ENCODE measurements around the gene FGD3. TPM values are rescaled to one million over a fixed set of nuclear protein-coding genes. Genes with fewer than 3 reads are reported as not detected.

Gene FGD3
- total and polyA plus RNA-seq, 4 donors, result 5.8 to 17.2 (median 10.8) TPM

DNA sequence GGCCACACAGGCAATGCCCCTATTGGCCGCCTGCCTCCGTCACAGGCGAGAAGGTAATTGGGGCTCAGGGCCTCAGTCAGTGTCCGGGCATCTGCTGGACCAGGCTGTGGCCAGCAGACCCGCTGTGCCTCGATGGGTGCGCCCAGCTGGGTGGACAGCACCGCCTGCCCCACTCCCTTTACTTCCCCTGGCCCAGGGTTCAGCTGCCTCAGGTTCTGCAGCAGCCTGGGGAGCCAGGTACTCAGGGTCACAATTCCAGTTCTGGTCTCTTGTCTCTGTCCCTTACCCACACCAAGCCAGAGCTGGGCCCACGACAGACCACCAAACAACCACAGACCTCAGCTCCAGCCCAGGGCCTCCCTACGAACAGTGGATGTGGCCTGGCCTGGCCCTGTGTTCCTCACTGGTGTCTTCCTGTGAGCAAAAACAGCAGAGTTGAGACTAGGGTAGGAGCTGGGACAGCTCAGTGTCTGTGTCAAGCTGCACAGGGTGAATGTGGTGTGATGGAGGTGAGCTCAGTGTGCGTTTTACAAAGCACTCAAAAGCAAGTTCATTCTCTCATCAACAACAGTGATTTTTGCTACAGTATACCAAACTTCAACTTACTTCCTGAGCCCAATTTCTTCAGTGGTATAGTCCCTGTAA, 77.8 kb downstream of the FGD3 start:
- Histone ChIP-seq H3K27me3 (ENCODE audit: control insufficient read depth, insufficient read depth, low read length) (no peaks in the 10 kb centered on the region), H3K4me1 (ENCODE audit: control insufficient read depth, insufficient read depth, low read length) (peaks cover 9% of the 10 kb centered on the region), H3K36me3 (ENCODE audit: control insufficient read depth, insufficient read depth, low read length) (peaks cover 74% of the 10 kb centered on the region), H3K9me3 (ENCODE audit: control insufficient read depth, insufficient read depth, low read length) (no peaks in the 10 kb centered on the region), H3K4me3 (ENCODE audit: low read depth, low read length) (no peak overlapping the region), H3K27ac (ENCODE audit: low read depth, low read length) (no peak overlapping the region)
- no peak for DNase-seq (ENCODE audit: low read depth in 4 of 6, low spot score in 6 of 6)
- 93% methylated on average over 9 of the region's 11 CpGs for WGBS (ENCODE audit: insufficient coverage)

DNA sequence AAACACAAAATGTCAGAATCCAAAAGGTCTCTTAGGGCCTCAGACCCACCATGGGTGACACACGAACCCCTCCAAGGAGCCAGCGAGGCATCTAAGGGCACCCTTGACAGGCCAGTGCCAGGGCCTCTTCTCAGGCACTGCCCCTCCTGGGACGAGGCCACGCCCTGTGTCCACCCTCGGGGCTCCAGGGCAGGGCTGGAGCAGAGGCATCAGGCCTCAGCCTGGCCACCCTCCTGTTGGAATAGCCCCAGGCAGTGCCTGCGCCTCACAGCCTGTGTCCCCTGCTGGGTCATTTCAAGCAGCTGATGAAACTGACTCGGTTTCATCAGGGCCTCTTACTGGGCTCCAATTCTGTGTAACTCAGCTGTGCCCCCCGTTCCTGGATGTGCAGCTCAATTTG, 78.4 kb downstream of the FGD3 start:
- no peak for DNase-seq (ENCODE audit: low read depth in 4 of 6, low spot score in 6 of 6)
- no peak overlapping the region for H3K4me3 ChIP-seq (ENCODE audit: low read depth, low read length)
- H3K36me3 ChIP-seq (ENCODE audit: control insufficient read depth, insufficient read depth, low read length), result peaks cover 74% of the 10 kb centered on the region
- no peaks in the 10 kb centered on the region for H3K9me3 ChIP-seq (ENCODE audit: control insufficient read depth, insufficient read depth, low read length)
- no peak overlapping the region for H3K27ac ChIP-seq (ENCODE audit: low read depth, low read length)
- H3K27me3 ChIP-seq (ENCODE audit: control insufficient read depth, insufficient read depth, low read length), result no peaks in the 10 kb centered on the region
- peaks cover 8% of the 10 kb centered on the region for H3K4me1 ChIP-seq (ENCODE audit: control insufficient read depth, insufficient read depth, low read length)
- WGBS (ENCODE audit: insufficient coverage), result 77% methylated on average over 8 of the region's 8 CpGs

GRCh38 chr9:93026640-93027039, 79.3 kb downstream of the FGD3 start:
- Histone ChIP-seq H3K36me3 (ENCODE audit: control insufficient read depth, insufficient read depth, low read length) (peaks cover 71% of the 10 kb centered on the region), H3K27ac (ENCODE audit: low read depth, low read length) (no peak overlapping the region), H3K9me3 (ENCODE audit: control insufficient read depth, insufficient read depth, low read length) (no peaks in the 10 kb centered on the region), H3K4me3 (ENCODE audit: low read depth, low read length) (no peak overlapping the region), H3K4me1 (ENCODE audit: control insufficient read depth, insufficient read depth, low read length) (peaks cover 6% of the 10 kb centered on the region), H3K27me3 (ENCODE audit: control insufficient read depth, insufficient read depth, low read length) (no peaks in the 10 kb centered on the region)
- WGBS (ENCODE audit: insufficient coverage), result 90% methylated on average over 6 of the region's 7 CpGs
- DNase-seq (ENCODE audit: low read depth in 4 of 6, low spot score in 6 of 6), result no peak

DNA sequence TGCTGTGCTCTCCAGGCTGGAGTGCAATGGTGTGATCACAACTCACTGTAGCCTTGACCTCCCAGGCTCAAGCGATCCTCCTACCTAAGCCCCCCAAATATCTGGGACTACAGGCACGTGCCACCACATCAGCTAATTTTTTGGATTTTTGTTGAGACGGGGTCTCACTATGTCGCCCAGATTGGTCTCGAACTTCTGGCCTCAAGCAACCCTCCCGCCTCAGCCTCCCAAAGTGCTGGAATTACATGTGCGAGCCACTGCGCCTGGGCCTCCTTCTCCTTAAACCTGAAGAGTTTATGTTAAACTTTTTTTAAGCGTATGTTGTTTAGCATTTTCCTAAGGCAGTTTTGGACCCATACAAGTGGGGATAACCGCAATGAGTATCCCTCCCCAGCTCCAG, 80.4 kb downstream of the FGD3 start:
- Histone ChIP-seq H3K4me3 (ENCODE audit: low read depth, low read length) (no peak overlapping the region), H3K27me3 (ENCODE audit: control insufficient read depth, insufficient read depth, low read length) (no peaks in the 10 kb centered on the region), H3K9me3 (ENCODE audit: control insufficient read depth, insufficient read depth, low read length) (no peaks in the 10 kb centered on the region), H3K4me1 (ENCODE audit: control insufficient read depth, insufficient read depth, low read length) (peaks cover 8% of the 10 kb centered on the region), H3K36me3 (ENCODE audit: control insufficient read depth, insufficient read depth, low read length) (peaks cover 68% of the 10 kb centered on the region), H3K27ac (ENCODE audit: low read depth, low read length) (no peak overlapping the region)
- 86% methylated on average over 8 of the region's 10 CpGs for WGBS (ENCODE audit: insufficient coverage)
- DNase-seq (ENCODE audit: low read depth in 4 of 6, low spot score in 6 of 6), result no peak

DNA sequence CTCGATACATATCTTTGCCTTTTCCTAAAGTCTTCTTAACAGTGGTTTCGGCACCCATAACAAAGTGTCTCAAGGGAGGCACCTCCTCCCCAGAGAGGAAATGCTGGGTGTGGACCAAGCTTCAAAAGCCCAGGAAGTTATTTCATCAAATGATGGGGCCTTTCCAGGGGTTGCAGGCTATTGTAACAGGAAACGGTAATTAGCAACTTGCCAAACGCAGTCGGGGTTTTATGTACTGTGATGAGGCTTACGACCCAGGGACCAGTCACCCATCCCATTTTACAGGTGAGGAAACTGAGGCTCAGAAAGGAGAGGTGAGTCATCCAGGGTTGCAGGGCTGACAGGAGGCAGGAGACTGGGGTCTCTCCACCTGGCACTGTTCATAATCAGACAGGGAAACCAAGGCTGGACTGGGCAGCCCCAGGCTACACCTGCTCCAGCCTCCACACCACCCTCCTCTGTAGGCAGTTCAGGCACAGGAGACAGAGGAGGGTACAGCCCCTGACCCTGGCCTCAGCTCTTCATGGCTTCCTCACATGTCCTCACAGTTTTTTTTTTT, 81.2 kb downstream of the FGD3 start:
- no peak for DNase-seq (ENCODE audit: low read depth in 4 of 6, low spot score in 6 of 6)
- Histone ChIP-seq H3K4me1 (ENCODE audit: control insufficient read depth, insufficient read depth, low read length) (peaks cover 8% of the 10 kb centered on the region), H3K9me3 (ENCODE audit: control insufficient read depth, insufficient read depth, low read length) (no peaks in the 10 kb centered on the region), H3K27ac (ENCODE audit: low read depth, low read length) (no peak overlapping the region), H3K27me3 (ENCODE audit: control insufficient read depth, insufficient read depth, low read length) (no peaks in the 10 kb centered on the region), H3K4me3 (ENCODE audit: low read depth, low read length) (no peak overlapping the region), H3K36me3 (ENCODE audit: control insufficient read depth, insufficient read depth, low read length) (peaks cover 68% of the 10 kb centered on the region)
- 60% methylated on average over 5 of the region's 6 CpGs for WGBS (ENCODE audit: insufficient coverage)

- Histone ChIP-seq H3K4me3 (ENCODE audit: low read depth, low read length) (no peak overlapping the region), H3K36me3 (ENCODE audit: control insufficient read depth, insufficient read depth, low read length) (peaks cover 74% of the 10 kb centered on the region), H3K9me3 (ENCODE audit: control insufficient read depth, insufficient read depth, low read length) (no peaks in the 10 kb centered on the region), H3K27ac (ENCODE audit: low read depth, low read length) (no peak overlapping the region), H3K27me3 (ENCODE audit: control insufficient read depth, insufficient read depth, low read length) (no peaks in the 10 kb centered on the region), H3K4me1 (ENCODE audit: control insufficient read depth, insufficient read depth, low read length) (peaks cover 7% of the 10 kb centered on the region)
- DNase-seq (ENCODE audit: low read depth in 4 of 6, low spot score in 6 of 6), result no peak
- 83% methylated on average over 9 of the region's 9 CpGs for WGBS (ENCODE audit: insufficient coverage)
Observed at GRCh38 chr9:93030642-93031628, 83.6 kb downstream of the FGD3 start.

- H3K4me3 ChIP-seq (ENCODE audit: low read depth, low read length), result no peak overlapping the region
- no peak overlapping the region for H3K27ac ChIP-seq (ENCODE audit: low read depth, low read length)
- peaks cover 7% of the 10 kb centered on the region for H3K4me1 ChIP-seq (ENCODE audit: control insufficient read depth, insufficient read depth, low read length)
- H3K36me3 ChIP-seq (ENCODE audit: control insufficient read depth, insufficient read depth, low read length), result peaks cover 71% of the 10 kb centered on the region
- no peaks in the 10 kb centered on the region for H3K27me3 ChIP-seq (ENCODE audit: control insufficient read depth, insufficient read depth, low read length)
- WGBS (ENCODE audit: insufficient coverage), result 34% methylated on average over 8 of the region's 10 CpGs
- no peaks in the 10 kb centered on the region for H3K9me3 ChIP-seq (ENCODE audit: control insufficient read depth, insufficient read depth, low read length)
- DNase-seq (ENCODE audit: low read depth in 4 of 6, low spot score in 6 of 6), result no peak
Observed at GRCh38 chr9:93031629-93032430, 84.5 kb downstream of the FGD3 start.

DNA sequence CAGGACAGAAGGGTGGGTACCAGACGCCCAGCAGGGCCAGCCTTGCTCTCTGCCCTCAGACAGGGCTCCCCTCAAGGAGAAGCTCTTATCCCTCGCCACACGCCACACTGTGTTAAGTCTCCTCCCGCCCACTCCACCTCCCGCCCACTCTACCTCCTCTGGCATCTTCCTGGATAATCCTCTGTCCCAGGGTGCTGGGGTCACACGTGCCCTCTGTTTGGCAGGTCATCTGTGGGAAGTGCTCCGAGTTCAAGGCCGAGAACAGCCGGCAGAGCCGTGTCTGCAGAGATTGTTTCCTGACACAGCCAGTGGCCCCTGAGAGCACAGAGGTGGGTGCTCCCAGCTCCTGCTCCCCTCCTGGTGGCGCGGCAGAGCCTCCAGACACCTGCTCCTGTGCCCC, 85.2 kb downstream of the FGD3 start:
- Histone ChIP-seq H3K27ac (ENCODE audit: low read depth, low read length) (no peak overlapping the region), H3K36me3 (ENCODE audit: control insufficient read depth, insufficient read depth, low read length) (peaks cover 70% of the 10 kb centered on the region), H3K4me1 (ENCODE audit: control insufficient read depth, insufficient read depth, low read length) (peaks cover 14% of the 10 kb centered on the region), H3K9me3 (ENCODE audit: control insufficient read depth, insufficient read depth, low read length) (no peaks in the 10 kb centered on the region), H3K4me3 (ENCODE audit: low read depth, low read length) (no peak overlapping the region), H3K27me3 (ENCODE audit: control insufficient read depth, insufficient read depth, low read length) (no peaks in the 10 kb centered on the region)
- 79% methylated on average over 12 of the region's 12 CpGs for WGBS (ENCODE audit: insufficient coverage)
- DNase-seq (ENCODE audit: low read depth in 4 of 6, low spot score in 6 of 6), result no peak

DNA sequence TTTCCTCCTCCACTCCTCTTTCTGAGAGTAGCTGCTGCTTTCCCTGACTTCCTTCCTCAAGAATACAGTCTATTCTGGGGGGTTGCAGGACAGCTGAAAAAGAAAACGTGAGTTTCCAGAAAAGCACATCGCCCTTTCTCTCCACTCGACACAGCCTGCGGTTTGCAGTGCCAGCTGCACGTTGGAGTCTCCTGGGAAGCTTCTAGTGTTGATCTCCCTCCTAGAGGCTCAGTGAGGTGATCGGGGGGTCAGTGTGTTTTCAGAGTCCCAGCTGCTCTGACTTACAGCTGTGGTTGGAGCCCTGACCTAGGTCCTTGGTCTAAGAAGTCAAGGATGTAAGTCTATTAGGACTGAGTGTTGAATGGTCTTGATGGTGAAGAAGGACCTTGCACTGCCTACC, 86.2 kb downstream of the FGD3 start:
- H3K4me3 ChIP-seq (ENCODE audit: low read depth, low read length), result no peak overlapping the region
- H3K36me3 ChIP-seq (ENCODE audit: control insufficient read depth, insufficient read depth, low read length), result peaks cover 73% of the 10 kb centered on the region
- no peak for DNase-seq (ENCODE audit: low read depth in 4 of 6, low spot score in 6 of 6)
- H3K27me3 ChIP-seq (ENCODE audit: control insufficient read depth, insufficient read depth, low read length), result no peaks in the 10 kb centered on the region
- H3K4me1 ChIP-seq (ENCODE audit: control insufficient read depth, insufficient read depth, low read length), result peaks cover 20% of the 10 kb centered on the region
- no peaks in the 10 kb centered on the region for H3K9me3 ChIP-seq (ENCODE audit: control insufficient read depth, insufficient read depth, low read length)
- WGBS (ENCODE audit: insufficient coverage), result 72% methylated on average over 3 of the region's 6 CpGs
- H3K27ac ChIP-seq (ENCODE audit: low read depth, low read length), result no peak overlapping the region

Data from spinal cord (tissue), 10 donors.